Measurements from ENCODE around the gene MYOZ2.

Gene MYOZ2

DNA sequence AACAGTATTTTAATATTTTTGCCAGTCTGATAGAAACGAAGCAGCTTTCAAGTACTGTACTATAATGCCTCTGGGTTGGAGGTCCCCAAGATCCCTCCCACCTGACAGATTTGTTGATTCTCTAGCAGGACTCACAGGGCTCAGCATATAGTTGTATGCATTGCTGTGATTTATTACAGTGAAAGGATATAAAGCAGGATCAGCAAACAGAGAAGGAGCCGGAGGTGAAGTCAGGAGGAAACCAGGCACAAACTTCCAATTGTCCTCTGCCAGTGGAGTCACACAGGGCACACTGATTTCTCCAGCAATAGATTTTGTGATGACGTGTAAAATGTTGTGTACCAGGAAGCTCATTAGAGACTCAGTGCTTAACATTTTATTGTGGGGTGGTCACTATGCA lies 95.9 kb downstream of the MYOZ2 start:
- no peak overlapping the region for H2AFZ ChIP-seq (ENCODE audit: low read depth, low read length)
- peaks cover 6% of the 10 kb centered on the region; the same call in 1 of the 2 replicates for H4K20me1 ChIP-seq (ENCODE audit: insufficient read depth, low read length)
- no peak overlapping the region for H3K9ac ChIP-seq (ENCODE audit: low read length)
- TF ChIP-seq CTCF (IDR thresholded peaks at IDR 0.05; ENCODE audit: low read depth, low read length) = no peak
- no peak for TF ChIP-seq EZH2phosphoT487 (IDR thresholded peaks at IDR 0.05; ENCODE audit: low read depth)
- no peaks in the 10 kb centered on the region for H3K27me3 ChIP-seq (ENCODE audit: low read depth, low read length)
- H3K9me3 ChIP-seq (ENCODE audit: insufficient read depth, low read length) = no peaks in the 10 kb centered on the region
- H3K79me2 ChIP-seq (ENCODE audit: low read length) = peaks cover 7% of the 10 kb centered on the region
- no peak overlapping the region for H3K4me3 ChIP-seq (ENCODE audit: low read length)
- no peak overlapping the region for H3K4me2 ChIP-seq (ENCODE audit: low read length)
- peaks cover 8% of the 10 kb centered on the region for H3K36me3 ChIP-seq (replicated peaks; ENCODE audit: low read depth, low read length)
- no peak overlapping the region for H3K27ac ChIP-seq (ENCODE audit: low read length)
- H3K4me1 ChIP-seq (ENCODE audit: low read length) = peaks cover 27% of the 10 kb centered on the region

GRCh38 chr4:119232286-119232685 lies 96.7 kb downstream of the MYOZ2 start:
- Histone ChIP-seq H2AFZ (ENCODE audit: low read depth, low read length) (no peak overlapping the region), H3K27ac (ENCODE audit: low read length) (no peak overlapping the region), H3K4me1 (ENCODE audit: low read length) (peaks cover 35% of the 10 kb centered on the region), H3K79me2 (ENCODE audit: low read length) (peaks cover 7% of the 10 kb centered on the region), H3K4me2 (ENCODE audit: low read length) (no peak overlapping the region), H3K9me3 (ENCODE audit: insufficient read depth, low read length) (no peaks in the 10 kb centered on the region), H3K36me3 (replicated peaks; ENCODE audit: low read depth, low read length) (peaks cover 11% of the 10 kb centered on the region), H3K4me3 (ENCODE audit: low read length) (no peak overlapping the region), H4K20me1 (ENCODE audit: insufficient read depth, low read length) (peaks cover 6% of the 10 kb centered on the region; the same call in 1 of the 2 replicates), H3K27me3 (ENCODE audit: low read depth, low read length) (no peaks in the 10 kb centered on the region), H3K9ac (ENCODE audit: low read length) (no peak overlapping the region)
- TF ChIP-seq CTCF (IDR thresholded peaks at IDR 0.05; ENCODE audit: low read depth, low read length) (no peak), EZH2phosphoT487 (IDR thresholded peaks at IDR 0.05; ENCODE audit: low read depth) (no peak)

DNA sequence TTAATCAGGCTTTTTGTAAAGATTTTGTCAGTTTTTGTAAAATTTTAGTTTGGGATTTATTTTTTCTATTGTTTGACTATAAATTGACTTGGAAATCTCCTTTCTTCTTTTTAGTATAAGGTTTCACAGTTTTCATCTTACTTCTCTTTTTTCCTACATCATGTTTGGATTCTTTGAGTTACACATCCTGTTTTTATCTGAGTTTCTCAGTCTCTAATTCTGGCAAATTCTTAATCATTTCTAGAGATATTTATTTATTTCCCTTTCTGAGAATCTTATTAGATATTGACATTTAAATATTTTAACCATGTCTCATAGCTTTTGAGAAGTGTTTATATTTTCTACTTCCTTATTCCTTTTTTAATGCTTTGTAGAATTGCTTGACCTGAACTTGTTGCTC lies 97.6 kb downstream of the MYOZ2 start:
- H3K36me3 ChIP-seq (replicated peaks; ENCODE audit: low read depth, low read length) = peaks cover 11% of the 10 kb centered on the region
- no peaks in the 10 kb centered on the region for H3K9me3 ChIP-seq (ENCODE audit: insufficient read depth, low read length)
- H3K27me3 ChIP-seq (ENCODE audit: low read depth, low read length) = no peaks in the 10 kb centered on the region
- peak overlapping the region; percentile 21; the same call in 1 of the 2 replicates for H3K4me3 ChIP-seq (ENCODE audit: low read length)
- no peak overlapping the region for H2AFZ ChIP-seq (ENCODE audit: low read depth, low read length)
- peaks cover 6% of the 10 kb centered on the region; the same call in 1 of the 2 replicates for H4K20me1 ChIP-seq (ENCODE audit: insufficient read depth, low read length)
- peaks cover 37% of the 10 kb centered on the region for H3K4me1 ChIP-seq (ENCODE audit: low read length)
- peaks cover 7% of the 10 kb centered on the region for H3K79me2 ChIP-seq (ENCODE audit: low read length)
- no peak for TF ChIP-seq EZH2phosphoT487 (IDR thresholded peaks at IDR 0.05; ENCODE audit: low read depth)
- no peak for TF ChIP-seq CTCF (IDR thresholded peaks at IDR 0.05; ENCODE audit: low read depth, low read length)
- H3K27ac ChIP-seq (ENCODE audit: low read length) = 0 out of 2 replicates have a peak overlapping the region, but pooled peaks have one; percentile 11
- no peak overlapping the region for H3K9ac ChIP-seq (ENCODE audit: low read length)
- H3K4me2 ChIP-seq (ENCODE audit: low read length) = peak overlapping the region; percentile 53

DNA sequence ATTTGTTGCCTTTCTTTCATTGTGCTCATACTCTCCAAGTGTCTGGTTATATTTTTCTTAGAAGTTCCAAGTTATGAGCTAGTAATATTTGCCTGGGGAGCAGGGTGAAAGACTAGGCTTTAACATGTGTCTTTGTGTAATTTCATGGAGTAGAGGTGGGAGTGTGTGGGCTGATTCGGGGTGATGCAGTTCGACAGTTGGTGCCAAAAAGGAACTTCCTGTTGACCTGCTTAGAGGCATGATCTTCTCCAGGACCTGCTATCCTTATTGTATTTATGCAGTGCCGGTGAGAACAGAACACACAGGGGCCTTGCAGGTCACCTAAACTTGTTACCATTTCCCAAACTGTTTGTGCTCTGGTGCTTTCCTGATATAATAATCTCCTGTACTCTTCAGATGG lies 98.1 kb downstream of the MYOZ2 start:
- TF ChIP-seq EZH2phosphoT487 (IDR thresholded peaks at IDR 0.05; ENCODE audit: low read depth) (no peak), CTCF (IDR thresholded peaks at IDR 0.05; ENCODE audit: low read depth, low read length) (no peak)
- Histone ChIP-seq H3K9me3 (ENCODE audit: insufficient read depth, low read length) (no peaks in the 10 kb centered on the region), H3K4me2 (ENCODE audit: low read length) (peak overlapping the region; percentile 53), H2AFZ (ENCODE audit: low read depth, low read length) (no peak overlapping the region), H3K27ac (ENCODE audit: low read length) (0 out of 2 replicates have a peak overlapping the region, but pooled peaks have one; percentile 11), H3K4me1 (ENCODE audit: low read length) (peaks cover 41% of the 10 kb centered on the region), H3K36me3 (replicated peaks; ENCODE audit: low read depth, low read length) (peaks cover 11% of the 10 kb centered on the region), H3K27me3 (ENCODE audit: low read depth, low read length) (no peaks in the 10 kb centered on the region), H3K4me3 (ENCODE audit: low read length) (peak overlapping the region; percentile 21), H4K20me1 (ENCODE audit: insufficient read depth, low read length) (peaks cover 6% of the 10 kb centered on the region; the same call in 1 of the 2 replicates), H3K79me2 (ENCODE audit: low read length) (peaks cover 7% of the 10 kb centered on the region), H3K9ac (ENCODE audit: low read length) (no peak overlapping the region)

Measured in OCI-LY3 (cell line).